Bronchial epithelial cell (primary cell): ENCODE results near the gene DCDC2C. TPM values are rescaled to one million over a fixed set of nuclear protein-coding genes. Genes with fewer than 3 reads are reported as not detected.
"Not testable (repeated sequence)": the region's sequence is repeated elsewhere in the genome, so short reads cannot be mapped to it uniquely, and the experiment has no call there.

Source experiments
- DNase-seq: peaks from one replicate; pipeline ENCODE4 v3.0.0-alpha.2; 2010; ENCODE audit warnings: low read depth
- FAIRE-seq: peaks from 2 replicates; lab custom pipeline; 2011; peaks lifted over from hg19 to GRCh38; lab: Jason Lieb, UNC
- H3K27me3 ChIP-seq: 2 replicates; pipeline ENCODE4 v1.5.1; 2011; ENCODE audit warnings: low read length; ENCODE audit not compliant: control insufficient read depth, insufficient read depth
- H3K36me3 ChIP-seq: 2 replicates; pipeline ENCODE4 v1.5.1; 2011; ENCODE audit warnings: low read length; ENCODE audit not compliant: control insufficient read depth, insufficient read depth
- H3K4me3 ChIP-seq: 2 replicates; pipeline ENCODE4 v1.5.1; 2011; ENCODE audit warnings: mild to moderate bottlenecking, low read depth, low read length, control low read depth
- total RNA-seq: library from RNA; depleted of rRNA; stranded (reverse); fragments of >200 nt; gene quantifications from 2 replicates; pipeline ENCODE4 v1.2.1, GENCODE V29; 2014
- TF ChIP-seq, protein P1 (sequence below): IDR thresholded peaks from 2 replicates; pipeline ENCODE4 v1.5.1; 2011; ENCODE audit warnings: mild to moderate bottlenecking, moderate library complexity, low read length, control low read depth, inconsistent platforms; ENCODE audit not compliant: insufficient read depth, severe bottlenecking

The DCDC2C gene
- total RNA-seq, 1 donor from 2014 or later = not detected

DNA sequence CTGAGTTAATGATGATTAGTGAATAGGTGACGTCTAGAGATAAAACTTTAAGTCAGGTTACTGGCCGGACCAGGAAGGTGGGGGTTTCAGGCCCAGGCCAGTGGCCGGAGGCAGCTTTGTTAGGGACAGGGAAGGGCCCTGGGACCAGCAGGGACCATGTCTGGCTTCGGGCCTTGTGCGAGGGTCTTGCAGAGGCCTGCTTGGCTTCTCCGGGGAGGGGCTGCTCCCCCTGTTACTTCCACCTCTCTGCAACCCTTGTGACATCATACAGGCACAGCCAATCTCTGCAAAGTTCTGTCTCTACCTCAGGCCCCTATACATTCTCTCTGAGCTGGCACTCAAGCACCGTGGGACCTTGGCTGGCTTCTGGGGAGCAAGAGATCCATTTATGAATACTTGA is 45.5 kb upstream of the DCDC2C start, which contains the start of gene ALLC:
Gene ALLC, plus strand, starts transcription at position 320 of the 400 bp plus-strand sequence. CDS start 12,958 bp downstream, outside the sequence.
- DNase-seq (no peak), FAIRE-seq (no peak)
- Histone ChIP-seq H3K27me3 (no peaks in the 10 kb centered on the region), H3K4me3 (no peak within 1 kb of the TSS), H3K36me3 (no peaks in the 10 kb centered on the region)
- TF ChIP-seq, protein P1, sequence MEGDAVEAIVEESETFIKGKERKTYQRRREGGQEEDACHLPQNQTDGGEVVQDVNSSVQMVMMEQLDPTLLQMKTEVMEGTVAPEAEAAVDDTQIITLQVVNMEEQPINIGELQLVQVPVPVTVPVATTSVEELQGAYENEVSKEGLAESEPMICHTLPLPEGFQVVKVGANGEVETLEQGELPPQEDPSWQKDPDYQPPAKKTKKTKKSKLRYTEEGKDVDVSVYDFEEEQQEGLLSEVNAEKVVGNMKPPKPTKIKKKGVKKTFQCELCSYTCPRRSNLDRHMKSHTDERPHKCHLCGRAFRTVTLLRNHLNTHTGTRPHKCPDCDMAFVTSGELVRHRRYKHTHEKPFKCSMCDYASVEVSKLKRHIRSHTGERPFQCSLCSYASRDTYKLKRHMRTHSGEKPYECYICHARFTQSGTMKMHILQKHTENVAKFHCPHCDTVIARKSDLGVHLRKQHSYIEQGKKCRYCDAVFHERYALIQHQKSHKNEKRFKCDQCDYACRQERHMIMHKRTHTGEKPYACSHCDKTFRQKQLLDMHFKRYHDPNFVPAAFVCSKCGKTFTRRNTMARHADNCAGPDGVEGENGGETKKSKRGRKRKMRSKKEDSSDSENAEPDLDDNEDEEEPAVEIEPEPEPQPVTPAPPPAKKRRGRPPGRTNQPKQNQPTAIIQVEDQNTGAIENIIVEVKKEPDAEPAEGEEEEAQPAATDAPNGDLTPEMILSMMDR = no peak

DNA sequence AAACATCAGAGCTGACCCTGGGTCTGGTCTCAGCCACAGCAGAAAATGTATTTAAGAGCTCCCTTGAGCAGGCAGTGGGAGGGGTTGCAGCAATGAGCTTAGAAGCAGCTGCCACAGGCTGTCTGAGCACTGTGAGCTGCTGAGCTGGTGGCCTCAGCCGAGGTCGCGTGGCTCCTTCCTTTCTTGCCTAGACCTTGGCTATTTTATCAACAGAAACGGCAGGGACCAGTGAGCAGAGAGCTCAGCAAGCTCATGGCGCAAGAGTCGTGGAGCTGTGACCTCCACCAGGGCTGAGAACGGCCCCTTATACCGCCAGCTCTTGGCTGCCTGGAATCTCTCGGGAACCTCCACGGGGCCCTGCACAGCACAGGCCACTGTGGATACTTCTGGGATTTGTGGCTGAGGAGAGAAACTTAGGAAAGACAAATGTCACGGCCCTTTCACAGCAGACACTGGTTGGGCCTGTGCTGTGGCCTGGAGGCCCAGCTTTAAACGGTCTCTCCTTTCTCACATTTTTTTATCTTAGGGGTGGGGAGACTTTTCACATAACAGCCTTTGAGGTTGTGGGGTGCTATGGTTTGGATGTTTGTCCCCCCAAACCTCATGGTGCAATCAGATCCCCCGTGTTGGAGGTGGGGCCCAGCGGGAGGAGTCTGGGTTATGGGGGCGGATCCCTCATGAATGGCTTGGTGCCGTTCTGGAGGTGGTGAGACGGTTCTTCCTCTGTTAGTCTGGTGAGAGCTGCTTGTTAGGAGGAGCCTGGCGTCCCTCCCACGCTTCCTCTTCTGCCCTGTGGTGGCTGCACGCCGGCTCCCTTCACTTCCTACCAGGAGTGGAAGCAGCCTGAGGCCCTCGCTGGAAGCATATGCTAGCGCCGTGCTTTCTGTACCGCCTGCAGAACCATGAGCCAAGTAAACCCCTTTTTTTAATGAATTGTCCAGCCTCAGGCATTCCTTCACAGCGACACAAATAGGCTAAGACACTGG is 43.6 kb upstream of the DCDC2C start:
- H3K27me3 ChIP-seq = no peaks in the 10 kb centered on the region
- TF ChIP-seq, protein P1 = no peak
- no peak overlapping the region for H3K4me3 ChIP-seq
- FAIRE-seq = no peak
- H3K36me3 ChIP-seq = no peaks in the 10 kb centered on the region
- no peak for DNase-seq

DNA sequence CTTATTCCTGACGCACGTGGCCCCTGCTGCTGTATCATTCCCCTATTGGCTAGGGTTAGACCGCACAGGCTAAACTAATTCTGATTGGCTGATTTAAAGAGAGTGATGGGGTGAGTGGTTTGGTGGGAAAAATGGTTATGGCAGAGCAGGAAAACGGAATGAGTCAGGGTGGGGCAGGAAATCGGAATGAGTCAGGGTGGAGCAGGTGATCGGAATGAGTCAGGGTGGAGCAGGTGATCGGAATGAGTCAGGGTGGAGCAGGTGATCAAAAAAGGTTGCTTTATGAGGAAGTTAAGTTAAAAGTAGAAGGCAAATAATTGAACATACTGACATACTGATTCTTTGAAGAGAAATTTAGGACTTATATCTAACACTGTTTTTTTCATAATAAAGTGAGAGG is 42.7 kb upstream of the DCDC2C start:
- H3K36me3 ChIP-seq, H3K27me3 ChIP-seq, FAIRE-seq, H3K4me3 ChIP-seq: not testable (repeated sequence)
- DNase-seq = peak; percentile 22

DNA sequence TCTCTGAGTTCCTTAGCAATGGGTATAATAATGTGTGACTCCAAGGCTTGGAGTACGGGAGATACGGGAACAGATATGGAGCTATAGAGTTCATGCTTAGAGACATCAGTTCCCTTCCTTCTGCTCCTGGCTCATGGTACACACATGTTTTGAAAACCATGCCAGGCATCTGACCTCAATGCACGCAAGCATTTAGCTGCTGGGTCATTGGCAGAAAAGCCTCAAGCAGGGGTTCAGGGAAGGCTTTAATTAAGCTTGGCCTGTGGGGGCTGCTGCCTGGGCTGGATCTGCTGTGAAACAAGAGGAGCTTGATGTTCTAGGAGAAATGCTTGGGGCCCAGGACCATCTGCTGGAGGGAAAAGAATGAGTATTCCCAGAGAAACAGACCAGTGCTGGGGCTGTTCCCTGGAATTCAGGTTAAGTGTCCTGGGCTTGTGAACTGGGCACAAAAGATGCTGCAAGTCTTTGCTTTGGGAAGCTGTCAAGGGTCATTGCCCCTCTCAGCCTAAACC is 42.2 kb upstream of the DCDC2C start:
- no peaks in the 10 kb centered on the region for H3K36me3 ChIP-seq
- FAIRE-seq (no peak), DNase-seq (no peak)
- TF ChIP-seq, protein P1 = no peak
- no peak overlapping the region for H3K4me3 ChIP-seq
- no peaks in the 10 kb centered on the region for H3K27me3 ChIP-seq

DNA sequence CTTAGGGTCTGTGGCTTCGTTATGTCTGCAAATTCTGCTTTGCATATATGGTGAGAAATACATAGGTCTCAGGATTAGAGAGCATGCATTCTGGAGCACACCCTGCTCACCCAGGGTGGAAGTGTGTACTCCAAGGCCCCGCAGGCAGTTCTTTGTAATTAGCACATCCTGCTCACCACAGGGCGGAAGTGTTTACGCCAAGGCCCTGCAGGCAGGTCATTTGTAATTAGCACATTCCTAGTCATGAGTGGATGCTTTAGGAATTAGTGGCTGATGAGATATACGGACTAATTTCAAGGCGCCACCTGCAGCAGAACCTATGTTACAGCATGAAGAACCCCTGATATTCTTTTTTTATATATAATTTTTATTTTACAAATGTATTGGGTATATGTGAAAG is 41.1 kb upstream of the DCDC2C start:
- no peak for DNase-seq
- FAIRE-seq = no peak
- Histone ChIP-seq H3K36me3 (no peaks in the 10 kb centered on the region), H3K4me3 (no peak overlapping the region), H3K27me3 (no peaks in the 10 kb centered on the region)
- TF ChIP-seq, protein P1 = no peak

DNA sequence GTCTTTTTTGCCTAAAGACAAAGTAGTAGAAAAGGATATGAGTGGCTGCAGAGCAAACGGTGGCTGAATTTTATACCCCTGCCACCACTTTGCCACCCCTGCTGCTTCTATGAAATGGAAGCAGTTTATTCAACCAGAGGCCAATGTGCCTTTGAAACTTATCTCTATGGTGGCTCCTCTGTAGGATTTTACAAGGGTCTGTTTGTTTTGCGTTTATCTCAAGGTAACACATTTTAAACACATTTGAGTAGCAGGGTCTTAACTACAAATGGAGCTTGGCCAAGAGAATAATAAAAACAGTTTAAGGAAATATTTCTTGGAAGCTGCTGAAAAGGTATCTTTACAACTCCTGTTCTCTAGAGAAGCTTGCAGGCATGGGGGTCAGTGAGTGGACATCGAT is 39.3 kb upstream of the DCDC2C start:
- H3K36me3 ChIP-seq = no peaks in the 10 kb centered on the region
- H3K27me3 ChIP-seq = no peaks in the 10 kb centered on the region
- DNase-seq = no peak
- FAIRE-seq = no peak
- TF ChIP-seq, protein P1 = no peak
- no peak overlapping the region for H3K4me3 ChIP-seq
